HG02759 (cell line): Measurements from ENCODE around the gene NR1D2.
A peak's percentile ranks its signal among the peaks of the same experiment; 100 is the strongest.

ENCODE experiments used
- ATAC-seq: cut with Tn5 transposase; IDR thresholded peaks from one replicate; pipeline ENCODE4 v1.9.1; 2021; ENCODE audit warnings: mild to moderate bottlenecking, moderate library complexity; ENCODE audit not compliant: unreplicated experiment

Gene NR1D2

DNA sequence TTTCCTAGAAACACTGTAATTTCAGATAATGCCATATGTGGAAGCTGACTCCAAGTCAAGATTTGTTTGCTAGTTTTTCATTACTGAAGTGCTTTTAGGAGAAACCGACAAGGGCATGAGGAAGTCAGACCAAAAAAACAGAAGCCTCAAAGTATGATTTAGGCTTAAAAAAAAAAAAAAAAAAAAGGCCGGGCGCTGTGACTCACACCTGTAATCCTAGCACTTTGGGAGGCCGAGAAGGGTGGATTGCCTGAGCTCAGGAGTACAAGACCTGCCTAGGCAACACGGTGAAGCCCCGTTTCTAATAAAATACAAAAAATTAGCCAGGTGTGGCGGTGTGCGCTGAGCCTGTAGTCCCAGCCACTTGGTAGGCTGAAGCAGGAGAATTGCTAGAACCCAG, 16.6 kb upstream of the NR1D2 start:
- no peak for ATAC-seq

DNA sequence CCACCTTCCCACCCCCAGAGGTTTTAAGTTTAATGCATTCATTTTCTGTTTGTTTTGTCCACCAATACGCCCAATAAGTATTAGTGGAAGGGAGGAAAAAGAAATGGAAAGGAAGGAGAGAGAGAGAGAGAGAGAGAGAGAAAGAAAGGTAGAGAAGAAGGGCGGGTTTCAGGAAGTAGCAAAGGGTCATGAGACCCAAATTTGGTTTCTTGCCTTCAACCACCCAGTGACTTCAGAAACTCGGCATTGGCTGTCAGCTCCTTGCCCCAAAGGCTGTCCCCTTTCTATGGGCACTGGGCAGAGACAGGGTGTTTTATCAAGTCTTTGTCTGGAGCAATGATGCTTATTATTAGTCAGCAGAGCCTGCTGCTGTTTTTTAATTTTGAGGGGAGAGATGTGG, 13.5 kb upstream of the NR1D2 start:
- ATAC-seq: no peak

DNA sequence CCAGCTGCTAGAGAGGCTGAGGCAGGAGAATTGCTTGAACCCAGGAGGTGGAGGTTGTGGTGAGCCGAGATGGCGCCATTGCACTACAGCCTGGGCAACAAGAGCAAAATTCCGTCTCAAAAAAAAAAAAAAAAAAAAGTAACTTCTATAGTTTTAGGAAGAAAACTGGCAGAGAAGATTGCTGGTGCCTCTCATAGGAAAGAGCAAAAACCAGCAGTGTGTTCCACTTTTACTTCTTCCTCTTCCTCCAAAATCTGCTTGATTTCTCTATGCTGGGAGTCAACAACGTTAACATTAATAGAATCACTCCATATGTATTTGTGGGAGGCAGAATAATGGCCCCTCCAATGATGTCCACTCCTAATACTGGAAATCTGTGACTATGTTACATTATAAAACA, 12.5 kb upstream of the NR1D2 start:
- ATAC-seq: no peak

GRCh38 chr3:23934253-23934652, 10.8 kb upstream of the NR1D2 start:
- no peak for ATAC-seq

GRCh38 chr3:23937296-23937695, 7.8 kb upstream of the NR1D2 start:
- no peak for ATAC-seq

DNA sequence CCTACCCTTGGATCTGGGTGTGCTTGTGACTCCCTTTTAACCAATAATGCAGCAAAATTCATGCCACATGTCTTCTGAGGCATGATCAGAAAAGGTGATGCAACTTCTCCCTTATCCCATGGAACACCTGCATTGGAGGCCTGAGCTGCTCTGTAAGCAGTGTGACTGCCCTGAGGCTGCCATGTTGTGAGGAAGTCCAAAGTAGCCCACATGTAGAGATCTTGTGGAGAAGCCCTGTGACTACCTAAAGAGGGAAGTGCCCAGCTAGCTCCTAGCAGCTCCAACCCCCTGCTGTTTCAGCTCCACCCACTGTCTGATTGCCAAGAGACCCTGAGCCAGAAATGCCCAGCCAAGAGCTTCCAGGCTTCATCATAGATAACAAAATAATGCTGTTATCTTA, 6.4 kb upstream of the NR1D2 start:
- no peak for ATAC-seq

- ATAC-seq: no peak
Measured at GRCh38 chr3:23940775-23941174, 4.3 kb upstream of the NR1D2 start.

DNA sequence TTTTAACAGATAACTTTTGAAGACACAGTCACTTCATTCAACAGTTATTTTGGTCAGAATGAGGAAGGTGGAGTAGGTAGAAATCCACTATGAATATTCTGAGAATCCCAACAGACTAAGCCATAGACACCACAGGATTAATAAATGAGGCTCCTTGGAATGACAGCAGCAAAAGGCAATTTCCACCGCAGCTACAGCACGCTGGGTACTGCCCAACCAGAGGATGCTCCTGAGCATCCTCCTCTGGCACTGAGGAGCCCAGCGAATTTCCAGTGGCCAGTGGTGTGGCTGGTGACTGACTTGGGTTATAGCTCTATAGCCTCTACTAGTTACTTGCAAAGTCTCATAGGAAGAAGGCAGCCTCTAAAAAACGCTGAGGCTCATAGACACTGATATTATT, 3.6 kb upstream of the NR1D2 start:
- no peak for ATAC-seq

GRCh38 chr3:23942546-23942945, 2.5 kb upstream of the NR1D2 start:
- ATAC-seq: no peak

DNA sequence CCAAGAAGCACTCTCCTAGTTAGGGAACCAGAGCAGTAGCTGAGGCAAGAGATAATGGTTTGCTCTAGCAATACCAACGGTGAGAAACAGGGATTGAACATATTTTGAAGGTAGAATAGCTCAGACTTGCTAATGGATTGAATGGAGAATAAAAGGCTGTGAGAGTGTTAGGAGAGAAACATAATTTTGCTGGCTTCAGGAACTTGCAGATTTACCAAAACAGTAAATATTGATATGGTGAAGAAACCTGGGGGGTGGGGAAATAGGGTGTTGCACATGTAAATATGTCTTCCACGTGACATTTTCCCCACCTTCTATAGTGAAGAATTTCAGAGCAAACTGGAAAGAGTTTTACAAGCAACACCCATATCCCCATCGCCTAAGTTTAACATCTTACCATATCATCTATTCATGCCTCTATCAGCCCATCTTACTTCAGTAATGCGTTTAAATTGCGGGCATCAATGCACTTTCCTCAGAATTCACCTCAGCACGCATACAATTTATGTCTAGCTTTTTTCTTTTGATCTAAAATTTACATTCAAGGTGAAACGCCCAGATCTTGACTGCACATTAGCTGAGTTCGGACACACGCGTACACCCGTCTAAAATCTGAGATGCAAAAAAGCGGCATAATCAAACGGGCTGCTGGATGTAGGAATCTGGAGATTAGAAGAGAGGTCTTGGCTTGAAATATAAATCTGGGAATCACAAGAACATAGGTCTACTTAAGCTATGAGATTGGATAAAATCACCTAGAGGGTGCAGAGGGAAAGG, 891 bp upstream of the NR1D2 start:
- no peak for ATAC-seq

DNA sequence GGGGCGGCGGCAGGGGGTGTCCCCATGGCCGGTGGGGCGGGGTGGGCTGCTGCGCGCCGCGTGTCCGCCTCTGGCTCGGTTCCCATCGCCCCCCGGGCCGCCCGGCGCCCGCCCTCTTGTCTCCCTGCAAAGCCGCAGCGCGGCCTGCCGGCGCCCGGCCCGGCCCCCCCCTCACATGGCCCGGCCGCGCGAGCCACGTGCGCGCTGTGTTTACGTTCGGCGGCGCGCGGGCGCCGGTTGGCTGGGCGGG, 502 bp downstream of the NR1D2 start:
- ATAC-seq: no peak

DNA sequence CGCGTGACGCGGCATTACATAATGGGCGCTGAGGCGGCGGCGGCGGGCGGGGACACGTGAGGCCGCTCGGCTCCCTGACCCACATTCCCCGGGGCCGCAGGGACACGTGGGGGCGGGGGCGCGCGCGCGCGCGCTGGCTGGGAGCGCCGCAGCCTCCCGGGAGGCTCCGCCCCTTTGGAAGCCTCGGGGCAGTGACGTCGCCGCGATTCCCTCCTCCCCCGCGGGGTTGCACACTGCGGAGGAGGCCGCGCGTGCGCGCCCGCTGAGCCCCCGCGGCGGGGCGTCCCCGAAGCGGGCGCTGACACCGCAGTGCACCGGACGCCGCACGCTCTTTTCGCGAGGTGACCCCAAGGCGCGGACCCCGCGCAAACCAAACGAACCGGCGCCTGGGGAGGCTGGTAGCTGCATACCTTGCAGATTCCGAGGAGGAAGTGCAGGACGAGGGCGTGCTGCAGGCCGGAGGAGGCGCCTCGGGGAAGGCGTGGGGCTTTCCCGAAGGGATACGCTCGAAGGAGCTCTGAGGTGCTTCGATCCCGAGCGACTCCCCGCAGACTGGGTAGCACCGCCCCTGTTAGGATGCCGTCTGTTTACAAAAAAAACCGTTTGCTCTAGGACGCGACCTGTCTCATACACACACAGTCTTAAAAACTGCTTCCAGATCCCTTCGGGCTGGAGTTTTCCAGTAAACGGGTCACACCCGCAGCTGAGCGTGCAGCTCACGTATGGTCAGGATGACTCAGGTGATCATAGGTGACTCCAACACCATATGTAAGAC, 1.0 kb downstream of the NR1D2 start:
- peak; percentile 78 for ATAC-seq

DNA sequence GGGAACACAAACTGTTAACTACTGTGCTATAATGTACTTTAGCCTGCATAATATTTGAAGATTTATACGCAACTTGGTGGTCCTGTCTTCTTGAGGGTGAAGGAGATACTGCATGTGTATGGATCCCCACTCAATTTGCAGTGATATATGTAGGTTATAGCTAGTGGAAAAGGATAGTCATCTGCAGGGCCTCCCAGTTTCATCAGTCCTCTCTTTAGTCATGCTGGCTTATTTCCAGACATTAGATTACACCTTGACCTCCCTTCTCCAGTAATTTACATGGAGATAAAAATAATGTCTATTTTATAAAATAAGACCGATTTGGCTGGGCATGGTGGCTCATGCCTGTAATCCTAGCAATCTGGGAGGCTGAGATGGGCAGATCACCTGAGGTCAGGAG, 3.7 kb downstream of the NR1D2 start:
- no peak for ATAC-seq

DNA sequence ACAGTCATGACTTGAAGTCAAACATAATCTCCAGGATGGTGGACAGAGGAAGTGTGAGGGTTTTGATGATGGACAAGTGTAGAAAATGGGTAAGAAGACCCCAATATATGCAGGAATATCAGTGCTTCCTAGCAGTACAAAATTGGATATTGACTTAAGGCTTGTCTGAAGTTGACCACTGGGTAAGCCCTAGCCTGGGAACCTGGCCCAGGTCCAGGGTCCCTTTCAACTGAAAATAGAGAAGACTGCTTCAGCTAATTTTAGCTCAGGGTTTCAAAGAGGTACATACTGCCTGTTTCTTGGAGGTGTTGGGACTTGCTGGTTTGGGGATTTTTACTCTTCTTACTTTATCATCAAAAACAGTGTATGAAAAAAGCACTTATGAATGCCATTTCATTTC, 4.7 kb downstream of the NR1D2 start:
- ATAC-seq: peak; percentile 11

DNA sequence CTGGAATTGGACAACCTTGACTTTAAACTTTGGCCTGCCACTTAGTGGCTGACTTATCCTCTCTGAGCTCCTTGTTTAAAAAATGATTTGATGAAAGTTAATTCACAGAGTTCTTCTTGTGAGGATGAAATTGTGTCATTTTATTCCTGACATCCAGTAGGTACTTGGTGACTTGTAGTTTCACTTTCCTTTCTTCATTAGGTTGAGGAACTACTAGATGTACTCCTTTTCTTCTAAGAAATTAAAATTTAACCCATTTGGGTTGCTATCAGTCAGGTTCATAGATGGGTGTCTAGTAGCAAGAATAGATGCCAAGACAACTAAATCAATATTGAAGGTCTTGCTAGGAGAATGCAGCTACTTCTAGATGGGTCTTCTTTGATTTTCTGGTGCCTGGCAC, 5.2 kb downstream of the NR1D2 start:
- ATAC-seq: peak; percentile 18

GRCh38 chr3:23952646-23953045, 7.6 kb downstream of the NR1D2 start:
- peak; percentile 61 for ATAC-seq

DNA sequence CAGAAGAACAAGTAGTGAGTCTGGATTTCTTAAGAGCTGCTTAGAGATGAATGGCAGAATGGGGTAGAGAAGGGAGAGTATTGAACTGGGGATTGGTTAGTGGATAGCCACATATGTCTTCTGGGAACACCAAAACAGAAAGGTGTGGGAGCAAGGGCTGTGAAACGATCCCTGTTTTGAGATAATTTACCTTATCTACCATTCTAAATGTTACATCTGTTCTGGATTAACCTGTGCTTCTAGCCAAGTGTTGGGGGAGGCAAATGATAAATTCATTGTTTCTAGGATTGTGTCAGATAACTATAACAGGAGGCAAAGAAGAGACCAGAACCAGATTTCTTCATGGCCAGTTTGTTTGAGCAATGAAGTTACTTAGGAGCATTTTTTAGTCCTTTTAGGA, 8.4 kb downstream of the NR1D2 start:
- ATAC-seq: no peak

DNA sequence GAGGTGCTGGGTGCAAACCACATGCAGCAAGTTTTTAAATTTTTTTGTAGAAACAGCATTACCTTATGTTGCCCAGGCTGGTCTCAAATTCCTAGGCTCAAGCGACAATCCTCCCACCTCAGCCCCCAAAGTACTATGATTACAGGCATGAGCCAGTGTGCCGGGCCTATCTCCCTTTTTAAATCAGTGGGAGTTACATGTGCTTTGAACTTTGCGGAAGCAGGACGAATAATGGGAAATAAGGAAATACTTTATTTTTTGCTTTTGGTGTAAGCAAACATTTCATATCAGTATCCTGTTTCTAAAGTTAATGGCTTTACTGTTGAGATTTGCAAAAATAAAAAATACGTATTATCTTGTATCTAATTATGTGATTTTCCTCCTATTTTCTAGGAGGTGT, 9.1 kb downstream of the NR1D2 start:
- ATAC-seq: no peak

DNA sequence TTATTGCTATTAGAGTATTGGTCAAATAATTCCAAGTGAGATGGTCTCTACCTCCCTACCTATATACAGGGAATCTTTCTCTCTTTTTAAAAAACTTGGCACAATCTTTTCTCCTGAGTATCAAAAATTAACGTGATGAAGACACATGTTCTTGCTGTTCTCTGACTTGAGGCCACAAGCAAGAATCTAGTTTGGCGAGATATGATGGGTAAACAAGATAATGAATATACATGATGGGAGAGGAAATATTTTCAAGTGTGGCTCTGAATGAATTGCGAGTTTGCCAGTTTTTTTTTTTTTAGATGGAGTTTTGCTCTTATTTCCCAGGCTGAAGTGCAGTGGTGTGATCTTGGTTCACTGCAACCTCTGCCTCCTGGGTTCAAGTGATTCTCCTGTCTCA, 11.6 kb downstream of the NR1D2 start:
- no peak for ATAC-seq

DNA sequence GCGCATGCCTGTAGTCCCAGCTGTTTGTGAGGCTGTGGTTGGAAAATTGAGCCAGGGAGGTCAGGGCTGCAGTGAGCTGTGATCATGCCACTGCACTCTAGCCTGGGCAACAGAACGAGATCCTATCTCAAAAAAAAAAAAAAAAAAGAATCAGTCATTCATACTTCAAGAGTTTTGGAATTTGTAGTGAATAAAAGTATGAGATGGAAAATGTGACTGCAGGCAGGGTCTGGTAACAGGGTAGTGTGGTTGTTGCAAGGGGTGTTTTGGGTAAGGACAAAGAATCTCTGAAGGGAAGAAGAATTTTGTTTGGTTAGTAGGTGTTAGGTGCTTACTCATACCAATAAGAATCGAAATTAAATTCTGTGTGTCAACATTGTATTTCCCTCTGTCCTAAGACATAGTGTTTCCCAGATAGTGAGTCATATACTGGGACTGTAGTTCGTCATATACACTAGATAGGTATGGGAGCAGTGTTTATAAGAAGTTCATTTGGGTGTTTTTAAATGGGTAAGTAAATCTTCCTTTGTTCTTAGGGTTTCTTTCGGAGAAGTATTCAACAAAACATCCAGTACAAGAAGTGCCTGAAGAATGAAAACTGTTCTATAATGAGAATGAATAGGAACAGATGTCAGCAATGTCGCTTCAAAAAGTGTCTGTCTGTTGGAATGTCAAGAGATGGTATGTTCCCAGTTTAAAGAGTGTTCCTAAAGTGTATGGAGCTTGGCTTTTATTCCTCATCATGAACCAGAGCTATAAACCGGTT, 14.2 kb downstream of the NR1D2 start:
- ATAC-seq: no peak

- no peak for ATAC-seq
Measured at GRCh38 chr3:23960649-23961048, 15.6 kb downstream of the NR1D2 start.

DNA sequence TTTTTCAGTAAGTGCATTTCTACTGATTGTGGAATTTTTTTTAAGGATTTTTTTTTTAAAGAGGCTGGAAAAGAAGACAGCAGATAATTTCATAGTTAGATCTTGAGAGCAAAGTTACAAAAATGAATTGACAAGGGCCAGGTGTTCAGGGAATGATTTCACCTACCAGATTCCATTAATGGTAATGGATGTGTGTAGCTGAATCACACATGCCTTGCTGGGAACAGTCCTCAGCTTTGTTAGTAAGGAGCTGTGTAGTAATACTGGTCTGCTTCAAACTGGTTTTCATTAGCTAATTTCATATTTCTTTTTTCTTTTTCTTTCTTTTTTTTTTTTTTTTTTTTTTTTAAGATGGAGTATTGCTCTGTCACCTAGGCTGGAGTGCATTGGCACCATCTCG, 16.0 kb downstream of the NR1D2 start:
- no peak for ATAC-seq
